T-cell (primary cell): ENCODE data around the gene TLK1. TPM values are rescaled to one million over a fixed set of nuclear protein-coding genes. Genes with fewer than 3 reads are reported as not detected.

Experiments
- ATAC-seq, 4 experiments: fragments of 200-7000 bp in 3 of 4; fragments of 150-1000 bp in 1 of 4; cut with Tn5 transposase; replicated peaks in 1 of 4; 1 replicate in 3 of 4; 2 replicates in 1 of 4; pipeline ENCODE4 v1.10.0; 2021; ENCODE audit warnings: moderate library complexity in 3 of 4, mild to moderate bottlenecking in 2 of 4, moderate number of reproducible peaks in 1 of 4
- CTCF ChIA-PET, 2 donors: fragments of 300-600 bp; sonication (Branson Sonifier 250); formaldehyde crosslinking; loops; one replicate each; lab custom pipeline; 2022; ENCODE audit warnings: antibody characterized with exemption in 2 of 2; lab: Charles Lee
- POLR2A ChIA-PET, 2 donors: fragments of 300-600 bp; sonication (Branson Sonifier 250); formaldehyde crosslinking; loops; one replicate each; lab custom pipeline; 2022; ENCODE audit warnings: antibody characterized with exemption in 2 of 2; lab: Charles Lee
- DNase-seq, 35 experiments: peaks; one replicate each; pipeline versions ENCODE4 v3.0.0 to v3.0.0-alpha.2; 2013 to 2023
- H3K27ac ChIP-seq: one replicate; pipeline ENCODE4 v1.5.1; 2013; ENCODE audit warnings: low read length
- H3K27me3 ChIP-seq, 2 experiments: replicated peaks in 1 of 2; 1 replicate in 1 of 2; 2 replicates in 1 of 2; pipeline versions ENCODE4 v1.6.1 to v1.7.0; 2013; ENCODE audit warnings: low read length in 1 of 2, mixed read lengths in 1 of 2; ENCODE audit not compliant: control insufficient read depth in 2 of 2, insufficient read depth in 2 of 2; ENCODE audit errors: extremely low read depth in 1 of 2
- H3K36me3 ChIP-seq, 2 donors: 1 replicate in 1 of 2; 2 replicates in 1 of 2; pipeline versions ENCODE4 v1.6.1 to v1.7.0; 2013; ENCODE audit warnings: low read length in 1 of 2; ENCODE audit not compliant: control insufficient read depth in 2 of 2, insufficient read depth in 1 of 2; ENCODE audit errors: extremely low read depth in 1 of 2
- H3K4me1 ChIP-seq, 2 experiments: 1 replicate in 1 of 2; 2 replicates in 1 of 2; pipeline versions ENCODE4 v1.6.1 to v1.7.0; 2013; ENCODE audit warnings: low read length in 2 of 2, mixed read lengths in 1 of 2; ENCODE audit not compliant: insufficient read depth in 2 of 2, control insufficient read depth in 1 of 2; ENCODE audit errors: extremely low read depth in 1 of 2
- H3K4me3 ChIP-seq, 2 donors: 1 replicate in 1 of 2; 2 replicates in 1 of 2; pipeline versions ENCODE4 v1.5.1 to v1.7.0; 2013; ENCODE audit warnings: mild to moderate bottlenecking in 2 of 2, low read length in 1 of 2, moderate library complexity in 1 of 2; ENCODE audit not compliant: control insufficient read depth in 1 of 2; ENCODE audit errors: extremely low read depth in 1 of 2
- H3K9me3 ChIP-seq: 2 replicates; pipeline ENCODE4 v1.7.0; 2013
- H3K27ac Mint-ChIP-seq, 2 donors: one replicate each; pipeline ENCODE4 v1.8.0; 2020 to 2021; ENCODE audit warnings: mild to moderate bottlenecking in 2 of 2, mixed read lengths in 2 of 2
- H3K27me3 Mint-ChIP-seq, 2 donors: one replicate each; pipeline ENCODE4 v1.8.0; 2021 to 2022; ENCODE audit warnings: mixed read lengths in 2 of 2
- H3K36me3 Mint-ChIP-seq: one replicate; pipeline ENCODE4 v1.8.0; 2021; ENCODE audit warnings: mixed read lengths
- H3K4me1 Mint-ChIP-seq, 3 donors: one replicate each; pipeline ENCODE4 v1.8.0; 2020 to 2022; ENCODE audit warnings: mixed read lengths in 3 of 3, mild to moderate bottlenecking in 1 of 3
- H3K4me3 Mint-ChIP-seq, 3 donors: one replicate each; pipeline ENCODE4 v1.8.0; 2020 to 2022; ENCODE audit warnings: mild to moderate bottlenecking in 3 of 3, mixed read lengths in 3 of 3, moderate library complexity in 3 of 3
- H3K9me3 Mint-ChIP-seq, 3 donors: one replicate each; pipeline ENCODE4 v1.8.0; 2020 to 2022; ENCODE audit warnings: mixed read lengths in 3 of 3
- WGBS: methylation state at CpG from one replicate; pipeline ENCODE4 v1.1.5; 2013; ENCODE audit warnings: missing lambda C conversion rate; ENCODE audit not compliant: insufficient coverage; 5-methylcytosine and 5-hydroxymethylcytosine counted together
- total RNA-seq, 35 experiments: library from RNA in 6 of 35; stranded (reverse) in 6 of 35; fragments of 120-200 nt in 1 of 35; gene quantifications; one replicate each; pipeline versions ENCODE4 v1.2.1 to v1.2.4 and lab custom pipeline; 2013 to 2026

Gene TLK1
- total RNA-seq, 5 donors from 2014 or later (not counting 1 experiment from before 2014, with no cell fraction given), result 112 to 129 (median 120) TPM

GRCh38 chr2:171159372-171160118, 1.1 kb downstream of the TLK1 start:
- ATAC-seq, result peak; percentile 22 to 57 (median 26)
- Histone ChIP-seq H3K27ac (peak overlapping the region; percentile 70), H3K4me1 (peaks cover 16 to 51% of the 10 kb centered on the region in 2 experiments), H3K4me3 (peak overlapping the region; percentile 73 to 89), H3K27me3 (no peaks in the 10 kb centered on the region), H3K36me3 (no peaks in the 10 kb centered on the region), H3K9me3 (no peaks in the 10 kb centered on the region)
- peak; percentile 36 to 84 (median 66) for DNase-seq
- Mint-ChIP-seq H3K9me3 (no peaks in the 10 kb centered on the region), H3K36me3 (no peaks in the 10 kb centered on the region), H3K4me1 (peaks cover 70 to 81% (median 70%) of the 10 kb centered on the region in 3 donors), H3K27ac (peak overlapping the region; percentile 92 to 95), H3K4me3 (peak overlapping the region; percentile 93 to 98 (median 95)), H3K27me3 (no peaks in the 10 kb centered on the region)
- ChIA-PET POLR2A (interaction anchor here (0.6 to 0.9 kb wide), 6 partner anchors 11 to 168 kb away, joined by 3 to 5 read pairs (median 4); no protein-coding TSS in a partner anchor), CTCF (interaction anchor here (0.5 to 3.6 kb wide), 15 partner anchors 22 to 257 kb away, joined by 3 to 21 read pairs (median 5); partner anchors contain the start of gene GORASP2 (in 2 of the 2))
- under 1% methylated on average over 27 of the region's 38 CpGs for WGBS

DNA sequence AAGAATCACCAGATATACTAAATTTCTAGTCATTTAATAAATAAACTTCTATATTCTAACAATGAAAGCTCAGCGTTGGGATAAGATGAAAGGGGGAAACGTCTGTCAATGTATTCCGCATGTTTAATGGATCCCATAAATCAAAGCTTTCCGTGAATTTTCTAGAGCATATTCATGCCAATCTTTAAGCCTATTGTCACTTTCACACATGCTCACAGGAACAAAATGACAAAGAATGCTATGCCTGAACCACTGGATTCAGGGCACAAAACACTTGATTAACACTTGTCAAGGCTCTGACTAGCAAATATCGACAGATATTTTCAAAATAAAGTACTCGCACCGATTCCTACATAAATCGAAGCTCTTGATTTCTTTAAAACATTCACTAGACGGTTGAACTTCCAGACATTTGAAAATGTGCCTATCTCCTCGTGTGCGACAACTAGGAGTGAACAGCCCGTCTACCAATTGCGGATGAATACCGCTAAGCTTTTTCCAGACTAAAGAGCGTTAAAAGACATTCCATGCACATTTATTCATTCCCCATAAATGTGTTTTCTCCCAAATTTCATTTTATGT, 1.8 kb downstream of the TLK1 start:
- CTCF ChIA-PET, result interaction anchor here (0.5 to 3.6 kb wide), 18 partner anchors 21 to 257 kb away, joined by 3 to 21 read pairs (median 4); partner anchors contain the start of gene GORASP2 (in 2 of the 2)
- H3K9me3 Mint-ChIP-seq, result no peaks in the 10 kb centered on the region
- H3K4me1 Mint-ChIP-seq, result peaks cover 72 to 83% (median 73%) of the 10 kb centered on the region in 3 donors
- Histone ChIP-seq H3K4me1 (peaks cover 17 to 53% of the 10 kb centered on the region in 2 experiments), H3K4me3 (peak overlapping the region; percentile 73 to 89), H3K36me3 (no peaks in the 10 kb centered on the region), H3K27me3 (no peaks in the 10 kb centered on the region), H3K27ac (peak overlapping the region; percentile 70), H3K9me3 (no peaks in the 10 kb centered on the region)
- H3K27ac Mint-ChIP-seq, result peak overlapping the region; percentile 92 to 95
- DNase-seq (no peak), ATAC-seq (no peak)
- H3K4me3 Mint-ChIP-seq, result peak overlapping the region; percentile 93 to 98 (median 95)
- H3K27me3 Mint-ChIP-seq, result no peaks in the 10 kb centered on the region
- H3K36me3 Mint-ChIP-seq, result no peaks in the 10 kb centered on the region
- 3% methylated on average over 7 of the region's 15 CpGs for WGBS
- POLR2A ChIA-PET, result interaction anchor here (0.6 to 0.8 kb wide), 6 partner anchors 12 to 160 kb away, joined by 3 to 5 read pairs (median 4); no protein-coding TSS in a partner anchor

GRCh38 chr2:171158036-171158789, 2.5 kb downstream of the TLK1 start:
- Histone ChIP-seq H3K4me1 (peaks cover 15 to 48% of the 10 kb centered on the region in 2 experiments), H3K36me3 (no peaks in the 10 kb centered on the region), H3K27ac (no peak overlapping the region), H3K9me3 (no peaks in the 10 kb centered on the region), H3K27me3 (no peaks in the 10 kb centered on the region), H3K4me3 (peak overlapping the region in 1 of 2 donors; percentile 73)
- peak overlapping the region; percentile 24 to 66 for H3K27ac Mint-ChIP-seq
- ChIA-PET POLR2A (interaction anchor here (0.6 to 0.8 kb wide), 5 partner anchors 12 to 161 kb away, joined by 3 to 10 read pairs (median 5); no protein-coding TSS in a partner anchor), CTCF (interaction anchor here (0.6 to 3.6 kb wide), 21 partner anchors 17 to 258 kb away, joined by 3 to 21 read pairs (median 4); partner anchors contain the start of gene GORASP2 (in 2 of the 2))
- 40% methylated on average over 1 of the region's 9 CpGs for WGBS
- peaks cover 72 to 82% (median 72%) of the 10 kb centered on the region in 3 donors for H3K4me1 Mint-ChIP-seq
- no peaks in the 10 kb centered on the region for H3K9me3 Mint-ChIP-seq
- DNase-seq, result no peak
- no peaks in the 10 kb centered on the region for H3K27me3 Mint-ChIP-seq
- H3K4me3 Mint-ChIP-seq, result peak overlapping the region; percentile 93 to 98 (median 95)
- no peaks in the 10 kb centered on the region for H3K36me3 Mint-ChIP-seq
- no peak for ATAC-seq

DNA sequence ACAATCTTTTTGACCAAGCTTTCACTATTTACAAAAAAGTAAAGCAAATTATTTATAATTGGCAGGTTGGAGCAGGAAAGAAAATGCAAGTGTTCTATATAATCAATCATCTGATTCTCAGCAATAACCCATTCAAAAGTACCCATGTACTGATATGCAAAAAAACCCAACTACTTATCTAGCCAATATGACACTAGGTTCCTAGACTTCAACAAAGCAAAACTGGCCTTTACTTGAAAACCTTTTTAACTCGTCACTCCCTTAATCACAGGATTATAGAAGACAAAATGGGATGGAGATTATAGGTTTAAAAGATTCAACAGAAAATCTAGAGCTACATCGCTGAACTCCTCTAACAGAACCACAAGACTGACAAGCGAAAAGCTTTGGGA, 3.6 kb downstream of the TLK1 start:
- DNase-seq, result no peak
- ATAC-seq, result no peak
- Histone ChIP-seq H3K4me1 (peaks cover 8 to 40% of the 10 kb centered on the region in 2 experiments), H3K9me3 (no peaks in the 10 kb centered on the region), H3K27ac (no peak overlapping the region), H3K36me3 (no peaks in the 10 kb centered on the region), H3K4me3 (no peak overlapping the region), H3K27me3 (no peaks in the 10 kb centered on the region)
- ChIA-PET CTCF (interaction anchor here (0.6 to 3.6 kb wide), 9 partner anchors 16 to 285 kb away, joined by 3 to 21 read pairs (median 4); no protein-coding TSS in a partner anchor), POLR2A (interaction anchor here (0.7 to 1.3 kb wide), 3 partner anchors 13 to 67 kb away, joined by 3 to 10 read pairs (median 3); no protein-coding TSS in a partner anchor)
- peak overlapping the region; percentile 61 to 95 (median 65) for H3K4me3 Mint-ChIP-seq
- H3K36me3 Mint-ChIP-seq, result no peaks in the 10 kb centered on the region
- no peaks in the 10 kb centered on the region for H3K9me3 Mint-ChIP-seq
- WGBS, result no CpG with 5 or more reads among the region's 3 CpGs
- no peaks in the 10 kb centered on the region for H3K27me3 Mint-ChIP-seq
- peak overlapping the region; percentile 56 to 65 for H3K27ac Mint-ChIP-seq
- peaks cover 74 to 84% (median 74%) of the 10 kb centered on the region in 3 donors for H3K4me1 Mint-ChIP-seq

GRCh38 chr2:171154348-171154747, 6.3 kb downstream of the TLK1 start:
- H3K4me1 ChIP-seq, result peaks cover 14 to 34% of the 10 kb centered on the region in 2 experiments
- CTCF ChIA-PET, result interaction anchor here (0.5 to 1.1 kb wide), 8 partner anchors 10 to 1816 kb away, joined by 3 to 9 read pairs (median 4); no protein-coding TSS in a partner anchor
- ATAC-seq (no peak), DNase-seq (no peak)
- POLR2A ChIA-PET, result interaction anchor here in 1 of 2 donors (0.6 to 0.7 kb wide), 2 partner anchors 48 to 153 kb away, joined by 4 to 6 read pairs; no protein-coding TSS in a partner anchor
- no peak overlapping the region for H3K4me3 ChIP-seq
- no peaks in the 10 kb centered on the region for H3K9me3 ChIP-seq
- H3K27ac Mint-ChIP-seq, result no peak overlapping the region
- no peaks in the 10 kb centered on the region for H3K27me3 ChIP-seq
- H3K4me1 Mint-ChIP-seq, result peaks cover 86 to 93% (median 87%) of the 10 kb centered on the region in 3 donors
- no peaks in the 10 kb centered on the region for H3K36me3 Mint-ChIP-seq
- H3K9me3 Mint-ChIP-seq, result no peaks in the 10 kb centered on the region
- no peak overlapping the region for H3K27ac ChIP-seq
- 40% methylated on average over 1 of the region's 1 CpG for WGBS
- no peaks in the 10 kb centered on the region for H3K36me3 ChIP-seq
- peak overlapping the region in 1 of 3 donors; percentile 28 for H3K4me3 Mint-ChIP-seq
- H3K27me3 Mint-ChIP-seq, result no peaks in the 10 kb centered on the region
